Natural killer cell (primary cell): ENCODE measurements around the gene PRR5L. TPM values are rescaled to one million over a fixed set of nuclear protein-coding genes. Genes with fewer than 3 reads are reported as not detected.

Experiments
- ATAC-seq, 3 donors: fragments of 150-1000 bp in 2 of 3; fragments of 200-7000 bp in 1 of 3; cut with Tn5 transposase; 1 replicate in 1 of 3; 2 replicates in 2 of 3; pipeline ENCODE4 v1.10.0; 2021; ENCODE audit warnings: mild to moderate bottlenecking in 2 of 3, moderate library complexity in 2 of 3
- DNase-seq, 2 donors: peaks; one replicate each; pipeline versions ENCODE4 v3.0.0 to v3.0.0-alpha.2; 2013 to 2021; ENCODE audit warnings: mixed read lengths in 1 of 2
- H3K27ac ChIP-seq: one replicate; pipeline ENCODE4 v1.5.1; 2013; ENCODE audit warnings: mild to moderate bottlenecking, low read length
- H3K27me3 ChIP-seq: one replicate; pipeline ENCODE4 v1.6.1; 2013; ENCODE audit warnings: low read length; ENCODE audit not compliant: control insufficient read depth, insufficient read depth
- H3K36me3 ChIP-seq: one replicate; pipeline ENCODE4 v1.6.1; 2013; ENCODE audit warnings: low read length; ENCODE audit not compliant: control insufficient read depth, insufficient read depth
- H3K4me1 ChIP-seq: one replicate; pipeline ENCODE4 v1.6.1; 2013; ENCODE audit warnings: low read length; ENCODE audit not compliant: control insufficient read depth, insufficient read depth
- H3K4me3 ChIP-seq: one replicate; pipeline ENCODE4 v1.5.1; 2013; ENCODE audit warnings: low read length
- H3K9me3 ChIP-seq: one replicate; pipeline ENCODE4 v1.6.1; 2013; ENCODE audit warnings: low read length; ENCODE audit not compliant: control insufficient read depth, insufficient read depth
- H3K27ac Mint-ChIP-seq, 2 donors: one replicate each; pipeline ENCODE4 v1.8.0; 2022; ENCODE audit warnings: mild to moderate bottlenecking in 2 of 2, mixed read lengths in 2 of 2, moderate library complexity in 1 of 2
- H3K27me3 Mint-ChIP-seq, 2 donors: one replicate each; pipeline ENCODE4 v1.8.0; 2022; ENCODE audit warnings: low read depth in 2 of 2, mixed read lengths in 2 of 2
- H3K36me3 Mint-ChIP-seq: one replicate; pipeline ENCODE4 v1.8.0; 2022; ENCODE audit warnings: mixed read lengths
- H3K4me1 Mint-ChIP-seq, 2 donors: one replicate each; pipeline ENCODE4 v1.8.0; 2022; ENCODE audit warnings: mixed read lengths in 2 of 2
- H3K4me3 Mint-ChIP-seq: one replicate; pipeline ENCODE4 v1.8.0; 2022; ENCODE audit warnings: mild to moderate bottlenecking, moderate library complexity, mixed read lengths
- H3K9me3 Mint-ChIP-seq, 2 donors: one replicate each; pipeline ENCODE4 v1.8.0; 2022; ENCODE audit warnings: mixed read lengths in 2 of 2
- CTCF ChIP-seq: fragments of 200-600 bp; IDR thresholded peaks from one replicate; pipeline ENCODE4 v1.8.0; 2022; ENCODE audit warnings: antibody characterized with exemption
- WGBS: methylation state at CpG from one replicate; pipeline ENCODE4 v1.1.7; 2013; ENCODE audit warnings: missing lambda C conversion rate; ENCODE audit not compliant: insufficient coverage; 5-methylcytosine and 5-hydroxymethylcytosine counted together
- intact Hi-C: fragments of 100-400 bp; cut with micrococcal nuclease; formaldehyde crosslinking; loops from one replicate; pipeline ENCODE4 v1.14.2; 2022
- total RNA-seq, 4 donors: library from RNA; stranded (reverse); fragments of 120-200 nt in 1 of 4; gene quantifications; one replicate each; pipeline versions ENCODE4 v1.2.3 to v1.2.4, GENCODE V29; 2013 to 2022

The PRR5L gene
- total RNA-seq, 3 donors from 2014 or later (not counting 1 experiment from before 2014, with no cell fraction given): 128 to 367 (median 303) TPM

- ATAC-seq (no peak), DNase-seq (no peak)
- Mint-ChIP-seq H3K27me3 (no peaks in the 10 kb centered on the region), H3K27ac (peak overlapping the region; percentile 63 to 87), H3K4me3 (no peak overlapping the region), H3K36me3 (peaks cover 34% of the 10 kb centered on the region), H3K4me1 (peaks cover 70 to 84% of the 10 kb centered on the region in 2 donors), H3K9me3 (no peaks in the 10 kb centered on the region)
- H3K9me3 ChIP-seq: no peaks in the 10 kb centered on the region
- no peaks in the 10 kb centered on the region for H3K27me3 ChIP-seq
- peaks cover 32% of the 10 kb centered on the region for H3K36me3 ChIP-seq
- H3K4me3 ChIP-seq: no peak overlapping the region
- no peak overlapping the region for H3K27ac ChIP-seq
- intact Hi-C loops: no loop called here
- TF ChIP-seq CTCF: no peak
- WGBS: no CpG with 5 or more reads among the region's 3 CpGs
- peaks cover 15% of the 10 kb centered on the region for H3K4me1 ChIP-seq
Observed at GRCh38 chr11:36464720-36465119, 168.6 kb downstream of the PRR5L start.

- H3K27me3 ChIP-seq: no peaks in the 10 kb centered on the region
- ATAC-seq (peak in 2 of 3 donors; percentile 29 to 57), DNase-seq (no peak)
- H3K36me3 ChIP-seq: peaks cover 32% of the 10 kb centered on the region
- Mint-ChIP-seq H3K4me1 (peaks cover 71 to 84% of the 10 kb centered on the region in 2 donors), H3K27ac (peak overlapping the region; percentile 63 to 87), H3K36me3 (peaks cover 34% of the 10 kb centered on the region), H3K4me3 (no peak overlapping the region), H3K9me3 (no peaks in the 10 kb centered on the region), H3K27me3 (no peaks in the 10 kb centered on the region)
- peaks cover 8% of the 10 kb centered on the region for H3K4me1 ChIP-seq
- WGBS: 69% methylated on average over 2 of the region's 4 CpGs
- no peak for TF ChIP-seq CTCF
- H3K9me3 ChIP-seq: no peaks in the 10 kb centered on the region
- H3K4me3 ChIP-seq: no peak overlapping the region
- H3K27ac ChIP-seq: no peak overlapping the region
- intact Hi-C loops: no loop called here
Observed at GRCh38 chr11:36465449-36466163, 169.5 kb downstream of the PRR5L start.

GRCh38 chr11:36467012-36467411, 170.9 kb downstream of the PRR5L start:
- 96% methylated on average over 3 of the region's 3 CpGs for WGBS
- TF ChIP-seq CTCF: no peak
- no peaks in the 10 kb centered on the region for H3K27me3 ChIP-seq
- DNase-seq (no peak), ATAC-seq (no peak)
- Mint-ChIP-seq H3K9me3 (no peaks in the 10 kb centered on the region), H3K4me3 (no peak overlapping the region), H3K36me3 (peaks cover 34% of the 10 kb centered on the region), H3K27me3 (no peaks in the 10 kb centered on the region), H3K4me1 (peaks cover 66 to 75% of the 10 kb centered on the region in 2 donors), H3K27ac (peak overlapping the region; percentile 47 to 87)
- no peak overlapping the region for H3K4me3 ChIP-seq
- intact Hi-C loops: no loop called here
- H3K36me3 ChIP-seq: peaks cover 29% of the 10 kb centered on the region
- H3K9me3 ChIP-seq: no peaks in the 10 kb centered on the region
- peaks cover 4% of the 10 kb centered on the region for H3K4me1 ChIP-seq
- H3K27ac ChIP-seq: no peak overlapping the region

GRCh38 chr11:36467916-36468315, 171.8 kb downstream of the PRR5L start:
- peaks cover 20% of the 10 kb centered on the region for H3K36me3 ChIP-seq
- no peak overlapping the region for H3K27ac ChIP-seq
- Mint-ChIP-seq H3K36me3 (peaks cover 31% of the 10 kb centered on the region), H3K27ac (peak overlapping the region; percentile 47 to 87), H3K27me3 (no peaks in the 10 kb centered on the region), H3K4me3 (no peak overlapping the region), H3K9me3 (no peaks in the 10 kb centered on the region), H3K4me1 (peaks cover 63 to 70% of the 10 kb centered on the region in 2 donors)
- DNase-seq (no peak), ATAC-seq (no peak)
- peaks cover 4% of the 10 kb centered on the region for H3K4me1 ChIP-seq
- H3K4me3 ChIP-seq: no peak overlapping the region
- TF ChIP-seq CTCF: no peak
- H3K27me3 ChIP-seq: no peaks in the 10 kb centered on the region
- no peaks in the 10 kb centered on the region for H3K9me3 ChIP-seq
- intact Hi-C loops: no loop called here
- WGBS: 82% methylated on average over 1 of the region's 1 CpG
